Smooth muscle cell (in vitro differentiated cells): Measurements from ENCODE around the gene BTBD9. TPM values are rescaled to one million over a fixed set of nuclear protein-coding genes. Genes with fewer than 3 reads are reported as not detected.

Experiments used
- DNase-seq: peaks from one replicate; lab custom pipeline; 2025; ENCODE audit not compliant: unreplicated experiment; lab: John Stamatoyannopoulos, UW
- H2AFZ ChIP-seq: fragments of 200-600 bp; sonication (generic); 2 replicates; pipeline ENCODE4 v1.6.0; 2016; ENCODE audit warnings: antibody characterized with exemption, low read depth, mild to moderate bottlenecking
- H3F3A ChIP-seq: fragments of 200-600 bp; sonication (generic); 2 replicates; pipeline ENCODE4 v1.6.0; 2017; ENCODE audit warnings: antibody characterized with exemption, low read depth
- H3K27ac ChIP-seq: fragments of 200-600 bp; sonication (generic); 2 replicates; pipeline ENCODE4 v1.5.1; 2016; ENCODE audit warnings: low read depth, mild to moderate bottlenecking
- H3K27me3 ChIP-seq: fragments of 200-600 bp; sonication (generic); 2 replicates; pipeline ENCODE4 v1.6.1; 2016; ENCODE audit warnings: low read depth, mild to moderate bottlenecking
- H3K36me3 ChIP-seq: fragments of 200-600 bp; sonication (generic); 2 replicates; pipeline ENCODE4 v1.5.1; 2016; ENCODE audit warnings: low read depth
- H3K4me1 ChIP-seq: fragments of 200-600 bp; sonication (generic); 2 replicates; pipeline ENCODE4 v1.5.1; 2016; ENCODE audit warnings: low read depth
- H3K4me2 ChIP-seq: fragments of 200-600 bp; sonication (generic); 2 replicates; pipeline ENCODE4 v1.6.0; 2016; ENCODE audit warnings: mild to moderate bottlenecking
- H3K4me3 ChIP-seq: fragments of 200-600 bp; sonication (generic); 2 replicates; pipeline ENCODE4 v1.5.1; 2016; ENCODE audit warnings: mild to moderate bottlenecking
- H3K79me2 ChIP-seq: fragments of 200-600 bp; sonication (generic); 2 replicates; pipeline ENCODE4 v1.6.0; 2016; ENCODE audit warnings: low read depth, mild to moderate bottlenecking
- H3K9ac ChIP-seq: fragments of 200-600 bp; sonication (generic); 2 replicates; pipeline ENCODE4 v1.6.0; 2016; ENCODE audit warnings: low read depth
- H3K9me3 ChIP-seq: fragments of 200-600 bp; sonication (generic); replicated peaks from 2 replicates; pipeline ENCODE4 v1.5.1; 2016; ENCODE audit warnings: low read depth
- H4K20me1 ChIP-seq: fragments of 200-600 bp; sonication (generic); 2 replicates; pipeline ENCODE4 v1.6.0; 2016; ENCODE audit warnings: low read depth
- WGBS: methylation state at CpG from one replicate; pipeline ENCODE4 v1.1.7; 2016; ENCODE audit warnings: low lambda C conversion rate; 5-methylcytosine and 5-hydroxymethylcytosine counted together
- polyA plus RNA-seq: library from polyadenylated mRNA; unstranded; fragments of >200 nt; fragmentation: Nextera tagmentation; extraction: Ambion mirVana; gene quantifications from 2 replicates; pipeline ENCODE4 v1.2.1, GENCODE V29; 2016
- total RNA-seq: library from RNA; depleted of rRNA; stranded (reverse); fragments of >200 nt; gene quantifications from 2 replicates; pipeline ENCODE4 v1.2.3, GENCODE V29; 2014
- TF ChIP-seq, protein P1 (sequence below): fragments of 200-600 bp; sonication (generic); IDR thresholded peaks from 2 replicates; pipeline ENCODE4 v1.5.1; 2017; ENCODE audit warnings: borderline replicate concordance, mild to moderate bottlenecking, antibody characterized with exemption; ENCODE audit not compliant: insufficient read depth, poor library complexity, severe bottlenecking

BTBD9 gene
- total and polyA plus RNA-seq, 2 experiments from 2014 or later = 5.6 to 12.5 TPM

DNA sequence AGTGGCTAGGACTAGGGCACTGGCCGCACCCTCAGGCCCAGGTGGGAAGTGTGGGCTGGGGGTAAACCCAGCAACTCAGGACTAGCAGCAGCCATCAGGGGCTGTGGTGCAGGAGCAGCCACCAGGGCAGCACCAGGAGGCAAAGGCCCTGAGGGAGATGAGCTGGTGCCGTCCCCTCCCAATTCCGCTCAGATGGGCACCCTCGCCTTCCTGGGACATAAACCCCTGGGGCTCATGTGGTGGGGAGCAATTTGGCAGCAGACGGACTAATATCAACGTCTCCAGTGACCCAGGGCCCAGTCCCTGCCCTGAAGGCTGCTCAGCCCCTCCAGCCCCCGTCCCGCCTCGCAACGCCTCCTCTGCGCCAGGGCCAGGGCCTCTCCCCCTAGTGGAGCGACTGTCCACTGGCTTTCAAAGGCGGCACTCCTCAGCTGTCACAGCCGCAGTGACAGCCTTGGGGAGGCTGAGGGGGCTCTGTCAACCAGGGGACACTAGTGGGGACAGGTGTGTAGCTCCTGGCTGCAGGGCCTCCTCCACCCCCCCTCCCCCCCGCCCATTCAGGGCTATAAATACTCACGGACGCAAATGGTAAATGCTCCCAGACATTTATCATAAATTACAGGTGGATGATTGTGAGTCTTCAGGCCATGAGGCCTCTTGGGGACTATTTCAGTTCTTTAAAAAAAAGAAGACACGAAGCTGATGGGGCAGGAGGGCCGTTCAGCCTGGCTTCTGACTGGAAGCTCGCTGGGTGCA is 470.3 kb downstream of the BTBD9 start:
- peaks cover 2% of the 10 kb centered on the region for H3K4me1 ChIP-seq
- H3K9me3 ChIP-seq = no peaks in the 10 kb centered on the region
- no peaks in the 10 kb centered on the region for H3F3A ChIP-seq
- no peak overlapping the region for H3K4me3 ChIP-seq
- H3K4me2 ChIP-seq = no peak overlapping the region
- TF ChIP-seq, protein P1, sequence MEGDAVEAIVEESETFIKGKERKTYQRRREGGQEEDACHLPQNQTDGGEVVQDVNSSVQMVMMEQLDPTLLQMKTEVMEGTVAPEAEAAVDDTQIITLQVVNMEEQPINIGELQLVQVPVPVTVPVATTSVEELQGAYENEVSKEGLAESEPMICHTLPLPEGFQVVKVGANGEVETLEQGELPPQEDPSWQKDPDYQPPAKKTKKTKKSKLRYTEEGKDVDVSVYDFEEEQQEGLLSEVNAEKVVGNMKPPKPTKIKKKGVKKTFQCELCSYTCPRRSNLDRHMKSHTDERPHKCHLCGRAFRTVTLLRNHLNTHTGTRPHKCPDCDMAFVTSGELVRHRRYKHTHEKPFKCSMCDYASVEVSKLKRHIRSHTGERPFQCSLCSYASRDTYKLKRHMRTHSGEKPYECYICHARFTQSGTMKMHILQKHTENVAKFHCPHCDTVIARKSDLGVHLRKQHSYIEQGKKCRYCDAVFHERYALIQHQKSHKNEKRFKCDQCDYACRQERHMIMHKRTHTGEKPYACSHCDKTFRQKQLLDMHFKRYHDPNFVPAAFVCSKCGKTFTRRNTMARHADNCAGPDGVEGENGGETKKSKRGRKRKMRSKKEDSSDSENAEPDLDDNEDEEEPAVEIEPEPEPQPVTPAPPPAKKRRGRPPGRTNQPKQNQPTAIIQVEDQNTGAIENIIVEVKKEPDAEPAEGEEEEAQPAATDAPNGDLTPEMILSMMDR = no peak
- H3K9ac ChIP-seq = no peak overlapping the region
- 85% methylated on average over 20 of the region's 20 CpGs for WGBS
- no peaks in the 10 kb centered on the region for H3K36me3 ChIP-seq
- H3K79me2 ChIP-seq = no peaks in the 10 kb centered on the region
- H3K27me3 ChIP-seq = no peaks in the 10 kb centered on the region
- H3K27ac ChIP-seq = no peak overlapping the region
- peaks cover 27% of the 10 kb centered on the region for H4K20me1 ChIP-seq
- no peak overlapping the region for H2AFZ ChIP-seq
- no peak for DNase-seq

DNA sequence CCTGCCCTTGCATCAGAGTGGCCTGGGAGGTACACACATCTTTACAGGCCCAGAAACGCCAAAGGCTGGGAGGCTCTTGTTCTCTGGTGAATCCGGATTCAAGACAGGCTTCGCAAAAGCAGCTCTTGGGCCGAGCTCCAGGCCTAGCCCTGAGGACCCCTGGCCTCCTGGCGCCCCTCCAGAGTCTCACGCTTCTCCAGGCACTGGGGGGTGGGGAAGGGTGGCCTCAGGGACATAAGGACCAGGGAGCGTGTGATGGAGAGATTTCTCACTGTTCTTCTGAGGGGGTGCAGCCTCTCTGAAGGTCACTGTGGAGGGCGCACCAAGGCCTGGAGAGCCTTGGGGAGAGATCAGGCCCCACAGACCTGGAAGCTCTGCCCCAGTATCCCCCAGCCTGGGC is 471.0 kb downstream of the BTBD9 start:
- no peak overlapping the region for H2AFZ ChIP-seq
- no peak overlapping the region for H3K27ac ChIP-seq
- H3K9ac ChIP-seq = no peak overlapping the region
- H3K9me3 ChIP-seq = no peaks in the 10 kb centered on the region
- H3F3A ChIP-seq = no peaks in the 10 kb centered on the region
- no peak overlapping the region for H3K4me3 ChIP-seq
- no peaks in the 10 kb centered on the region for H3K27me3 ChIP-seq
- peaks cover 2% of the 10 kb centered on the region for H3K4me1 ChIP-seq
- peaks cover 30% of the 10 kb centered on the region for H4K20me1 ChIP-seq
- no peaks in the 10 kb centered on the region for H3K79me2 ChIP-seq
- 92% methylated on average over 8 of the region's 8 CpGs for WGBS
- TF ChIP-seq, protein P1 = no peak
- no peak for DNase-seq
- no peaks in the 10 kb centered on the region for H3K36me3 ChIP-seq
- H3K4me2 ChIP-seq = no peak overlapping the region

DNA sequence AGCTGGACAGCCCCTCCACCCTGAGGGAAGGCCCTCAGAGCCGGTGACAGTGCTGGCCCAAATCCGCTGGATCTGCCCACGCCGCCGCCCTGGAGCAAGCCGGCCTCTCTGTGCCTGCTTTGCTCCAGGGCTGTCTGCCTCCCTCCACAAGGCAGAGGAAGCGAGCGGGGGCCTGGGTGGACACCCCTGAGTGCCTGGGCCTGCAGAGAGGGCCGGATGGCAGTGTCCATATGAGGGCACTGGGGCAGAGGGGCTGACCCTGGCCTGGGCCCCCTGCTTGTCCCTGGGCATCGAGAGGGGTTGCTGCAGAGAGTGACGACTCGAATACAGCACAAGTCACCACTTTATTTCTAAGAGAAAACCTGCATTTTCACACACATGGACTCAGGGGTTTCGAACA is 471.6 kb downstream of the BTBD9 start:
- Histone ChIP-seq H3K4me2 (no peak overlapping the region), H2AFZ (no peak overlapping the region), H3K27me3 (no peaks in the 10 kb centered on the region), H3K79me2 (no peaks in the 10 kb centered on the region), H3K4me1 (peaks cover 2% of the 10 kb centered on the region), H3K36me3 (no peaks in the 10 kb centered on the region), H3K4me3 (no peak overlapping the region), H3F3A (no peaks in the 10 kb centered on the region), H3K9ac (no peak overlapping the region), H4K20me1 (peaks cover 32% of the 10 kb centered on the region), H3K9me3 (no peaks in the 10 kb centered on the region), H3K27ac (no peak overlapping the region)
- WGBS = 93% methylated on average over 13 of the region's 13 CpGs
- no peak for DNase-seq
- TF ChIP-seq, protein P1 = no peak

DNA sequence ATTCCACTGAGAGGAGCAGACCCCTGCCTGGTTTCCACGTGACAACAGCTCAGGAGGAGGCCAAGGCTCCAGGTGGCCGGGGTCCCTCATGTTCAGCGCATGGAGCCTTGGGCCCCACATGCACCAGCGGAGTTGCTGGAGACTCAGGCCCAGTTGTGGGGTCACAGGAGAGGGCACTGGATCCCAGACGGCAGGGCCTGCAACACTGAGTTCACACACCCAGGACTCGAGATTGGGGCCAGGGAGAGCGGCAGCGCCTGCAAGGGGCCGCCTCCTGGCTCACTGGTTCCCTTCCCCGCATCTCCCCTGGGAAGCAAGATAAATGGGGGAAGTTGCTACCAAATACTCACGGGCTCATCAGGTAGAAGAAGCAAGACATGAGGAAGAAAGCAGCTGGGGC is 472.1 kb downstream of the BTBD9 start:
- no peaks in the 10 kb centered on the region for H3K36me3 ChIP-seq
- WGBS = 96% methylated on average over 11 of the region's 11 CpGs
- peaks cover 37% of the 10 kb centered on the region for H4K20me1 ChIP-seq
- no peaks in the 10 kb centered on the region for H3K27me3 ChIP-seq
- H3K4me2 ChIP-seq = no peak overlapping the region
- no peaks in the 10 kb centered on the region for H3K79me2 ChIP-seq
- no peak overlapping the region for H3K4me3 ChIP-seq
- no peaks in the 10 kb centered on the region for H3F3A ChIP-seq
- no peak overlapping the region for H3K27ac ChIP-seq
- no peak overlapping the region for H2AFZ ChIP-seq
- DNase-seq = no peak
- H3K4me1 ChIP-seq = peaks cover 2% of the 10 kb centered on the region
- H3K9me3 ChIP-seq = no peaks in the 10 kb centered on the region
- TF ChIP-seq, protein P1 = no peak
- no peak overlapping the region for H3K9ac ChIP-seq
